Mesenteric fat pad (tissue), 1 donor: ENCODE data around the gene TMEM63C. TPM values are rescaled to one million over a fixed set of nuclear protein-coding genes. Genes with fewer than 3 reads are reported as not detected.

Experiments
- microRNA-seq: library from miRNA; unstranded; fragments of <30 nt; microRNA quantifications from one replicate; pipeline ENCODE4 v1.2.0, GENCODE V29; 2020; ENCODE audit warnings: borderline number of aligned reads
- total RNA-seq: library from RNA; stranded (reverse); fragmentation: NEBNext Ultra II Directional; extraction: Animal tissue kit (Norgen Biotek cat#: 25700); gene quantifications from one replicate; pipeline ENCODE4 v1.2.1, GENCODE V29; 2021
- donor health status: DM: yes; HTN: yes; CAD: no.

TMEM63C gene
- total RNA-seq, 1 donor from 2014 or later = 0.51 TPM

Small RNA genes within 50 kb of the gene (microRNA-seq; reads per million reads assigned to microRNA genes)
- gene MIR1260A = not detected

Other genes starting within 250 kb of the TMEM63C start
- gene IRF2BPL, start 153.1 kb upstream of the TMEM63C start, total RNA-seq = 51.9 TPM
- gene CIPC, start 83.5 kb upstream of the TMEM63C start, total RNA-seq = 23.1 TPM
- gene ZDHHC22, start 40.0 kb upstream of the TMEM63C start, total RNA-seq = not detected
- gene NGB, start 89.4 kb downstream of the TMEM63C start, total RNA-seq = not detected
- 27.2 TPM for gene POMT2, start 139.1 kb downstream of the TMEM63C start, total RNA-seq
- gene GSTZ1, start 139.2 kb downstream of the TMEM63C start, total RNA-seq = 12.0 TPM
- gene TMED8, start 195.3 kb downstream of the TMEM63C start, total RNA-seq = 15.3 TPM
- gene SAMD15, start 195.6 kb downstream of the TMEM63C start, total RNA-seq = 1.5 TPM
- gene NOXRED1, start 241.7 kb downstream of the TMEM63C start, total RNA-seq = 0.29 TPM